ENCODE data around the gene NOL4L.

NOL4L gene

GRCh38 chr20:32446301-32447100, 138.6 kb downstream of the NOL4L start:
- peak overlapping the region; percentile 90 for H3K27ac Mint-ChIP-seq
- no peak overlapping the region for H3K4me3 Mint-ChIP-seq
- no peak for DNase-seq (ENCODE audit: low spot score in 2 of 2)
- ATAC-seq: no peak
- peaks cover 48% of the 10 kb centered on the region for H3K4me1 Mint-ChIP-seq
- no peaks in the 10 kb centered on the region for H3K9me3 Mint-ChIP-seq
- H3K36me3 Mint-ChIP-seq: peaks cover 86% of the 10 kb centered on the region

- peaks cover 92% of the 10 kb centered on the region for H3K36me3 Mint-ChIP-seq
- no peaks in the 10 kb centered on the region for H3K9me3 Mint-ChIP-seq
- peaks cover 51% of the 10 kb centered on the region for H3K4me1 Mint-ChIP-seq
- no peak for DNase-seq (ENCODE audit: low spot score in 2 of 2)
- peak overlapping the region; percentile 90 for H3K27ac Mint-ChIP-seq
- peak; percentile 74 for ATAC-seq
- no peak overlapping the region for H3K4me3 Mint-ChIP-seq
Measured at GRCh38 chr20:32445539-32446273, 139.4 kb downstream of the NOL4L start.

DNA sequence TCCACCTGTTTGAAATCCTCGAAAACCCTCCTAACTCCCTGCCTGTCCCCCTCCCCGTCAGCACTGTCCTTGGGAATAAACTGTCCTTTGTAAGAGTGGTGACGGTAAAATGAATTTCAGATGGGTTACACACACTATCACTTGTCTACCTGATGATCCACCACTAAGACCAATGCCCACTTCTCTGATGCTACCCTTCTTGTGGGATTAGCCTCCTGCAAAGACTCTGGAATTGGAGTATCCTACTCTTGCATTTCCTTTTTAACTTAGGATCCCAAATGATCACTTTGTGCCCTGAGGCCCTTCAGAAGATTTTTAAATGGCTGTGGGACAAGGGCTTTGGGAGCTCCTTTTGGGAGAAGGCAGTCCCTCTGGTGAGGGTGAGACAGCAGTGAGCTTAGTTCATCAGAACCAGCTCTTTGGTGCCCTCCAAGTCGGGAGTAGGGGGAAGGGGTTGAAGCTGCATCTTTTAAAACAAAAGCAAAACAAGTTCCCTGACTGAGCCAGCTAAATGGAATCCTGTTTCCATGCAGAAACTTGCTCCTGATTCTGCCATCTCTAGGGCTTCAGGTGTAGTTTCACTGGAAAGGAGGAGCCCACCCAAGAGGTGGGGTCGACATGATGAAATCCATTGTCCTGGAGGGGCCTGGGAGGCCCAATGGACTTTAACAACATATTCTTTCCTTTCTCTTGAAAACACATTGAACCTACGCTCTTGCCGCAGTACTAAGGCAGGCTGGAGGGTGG, 140.5 kb downstream of the NOL4L start:
- no peak for ATAC-seq
- Mint-ChIP-seq H3K36me3 (peaks cover 96% of the 10 kb centered on the region), H3K4me3 (no peak overlapping the region), H3K27ac (peak overlapping the region; percentile 90), H3K9me3 (no peaks in the 10 kb centered on the region), H3K4me1 (peaks cover 46% of the 10 kb centered on the region)
- no peak for DNase-seq (ENCODE audit: low spot score in 2 of 2)

DNA sequence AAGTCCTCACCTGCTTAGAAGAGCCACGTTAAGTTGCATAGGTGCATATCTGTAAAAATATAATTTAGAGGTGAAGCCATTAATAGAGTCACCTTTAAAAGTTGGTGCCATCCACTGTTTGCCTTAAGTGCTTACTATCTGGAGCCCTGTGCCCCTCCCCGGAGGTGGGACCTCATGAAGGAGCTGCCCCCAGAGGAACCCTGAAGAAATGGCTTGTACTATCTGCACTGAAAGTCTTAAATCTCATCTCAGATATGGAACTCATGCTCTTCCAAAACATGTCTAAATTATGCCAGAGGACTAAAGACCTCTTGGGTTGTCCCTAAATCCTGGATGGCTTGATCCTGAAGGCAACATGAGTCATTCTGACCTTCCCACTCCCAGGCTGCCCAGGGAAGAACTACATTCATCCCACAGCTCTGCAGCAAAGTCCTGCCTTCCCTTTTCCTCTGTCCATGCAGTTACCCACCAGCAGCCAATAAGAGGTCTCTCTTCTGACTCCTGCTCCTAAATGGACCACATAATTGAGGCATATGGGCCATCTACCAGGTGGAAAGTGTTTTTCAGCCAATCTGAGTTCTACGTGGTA, 141.7 kb downstream of the NOL4L start:
- ATAC-seq (no peak), DNase-seq (ENCODE audit: low spot score in 2 of 2) (no peak)
- peaks cover 50% of the 10 kb centered on the region for H3K4me1 Mint-ChIP-seq

GRCh38 chr20:32442630-32443373, 142.3 kb downstream of the NOL4L start:
- Mint-ChIP-seq H3K4me1 (peaks cover 49% of the 10 kb centered on the region), H3K9me3 (no peaks in the 10 kb centered on the region), H3K4me3 (no peak overlapping the region), H3K27ac (peak overlapping the region; percentile 65), H3K36me3 (peaks cover 99% of the 10 kb centered on the region)
- ATAC-seq (no peak), DNase-seq (ENCODE audit: low spot score in 2 of 2) (no peak)

More for the DNA sequence above, 141.7 kb downstream of the NOL4L start:
- Mint-ChIP-seq H3K4me3 (no peak overlapping the region), H3K27ac (peak overlapping the region; percentile 65), H3K36me3 (peaks cover 99% of the 10 kb centered on the region), H3K9me3 (no peaks in the 10 kb centered on the region)

DNA sequence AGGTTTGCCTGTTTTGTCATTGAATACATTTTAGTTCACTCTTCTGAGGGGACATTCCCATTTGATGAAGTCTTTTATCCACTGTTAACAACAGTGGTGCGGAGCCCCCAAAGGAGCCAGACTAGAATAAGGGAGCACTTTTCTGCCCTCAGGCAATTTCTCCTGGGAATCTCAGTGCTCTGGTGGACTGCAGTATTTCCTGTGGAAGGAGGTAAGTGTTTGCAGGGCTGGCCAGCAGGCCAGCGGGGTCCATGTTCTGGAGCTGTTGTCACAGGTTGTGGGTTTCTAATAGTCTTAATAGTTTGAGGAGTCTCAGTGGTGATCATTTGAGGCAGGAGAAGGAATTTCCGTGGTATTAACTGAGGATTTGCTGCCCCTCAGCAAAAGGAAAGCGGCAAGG, 143.5 kb downstream of the NOL4L start:
- peak overlapping the region; percentile 80 for H3K27ac Mint-ChIP-seq
- ATAC-seq (no peak), DNase-seq (ENCODE audit: low spot score in 2 of 2) (no peak)
- H3K36me3 Mint-ChIP-seq: peaks cover 99% of the 10 kb centered on the region
- no peak overlapping the region for H3K4me3 Mint-ChIP-seq
- H3K4me1 Mint-ChIP-seq: peaks cover 49% of the 10 kb centered on the region
- no peaks in the 10 kb centered on the region for H3K9me3 Mint-ChIP-seq

DNA sequence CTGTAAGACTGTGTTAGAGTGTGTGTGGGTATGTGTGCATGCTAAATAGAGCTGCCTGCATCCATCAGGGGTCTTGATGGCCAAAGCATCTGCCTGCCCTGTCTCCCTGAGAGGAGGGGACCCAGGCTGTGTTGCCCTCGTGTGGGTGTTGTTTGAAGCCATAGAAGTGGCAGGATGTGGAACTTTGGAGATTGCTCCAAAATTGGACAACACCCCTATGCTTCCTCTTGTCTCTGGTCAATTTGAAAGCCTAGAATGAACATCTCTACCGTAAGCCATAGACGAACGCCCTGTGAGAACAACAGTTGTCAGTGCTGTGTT, 144.4 kb downstream of the NOL4L start:
- DNase-seq (ENCODE audit: low spot score in 2 of 2) (no peak), ATAC-seq (no peak)
- Mint-ChIP-seq H3K27ac (peak overlapping the region; percentile 80), H3K9me3 (no peaks in the 10 kb centered on the region), H3K36me3 (peaks cover 99% of the 10 kb centered on the region), H3K4me1 (peaks cover 46% of the 10 kb centered on the region), H3K4me3 (no peak overlapping the region)

GRCh38 chr20:32440069-32440757, 144.9 kb downstream of the NOL4L start:
- Mint-ChIP-seq H3K36me3 (peaks cover 99% of the 10 kb centered on the region), H3K27ac (peak overlapping the region; percentile 80), H3K4me1 (peaks cover 41% of the 10 kb centered on the region), H3K9me3 (no peaks in the 10 kb centered on the region), H3K4me3 (no peak overlapping the region)
- no peak for ATAC-seq
- no peak for DNase-seq (ENCODE audit: low spot score in 2 of 2)

DNA sequence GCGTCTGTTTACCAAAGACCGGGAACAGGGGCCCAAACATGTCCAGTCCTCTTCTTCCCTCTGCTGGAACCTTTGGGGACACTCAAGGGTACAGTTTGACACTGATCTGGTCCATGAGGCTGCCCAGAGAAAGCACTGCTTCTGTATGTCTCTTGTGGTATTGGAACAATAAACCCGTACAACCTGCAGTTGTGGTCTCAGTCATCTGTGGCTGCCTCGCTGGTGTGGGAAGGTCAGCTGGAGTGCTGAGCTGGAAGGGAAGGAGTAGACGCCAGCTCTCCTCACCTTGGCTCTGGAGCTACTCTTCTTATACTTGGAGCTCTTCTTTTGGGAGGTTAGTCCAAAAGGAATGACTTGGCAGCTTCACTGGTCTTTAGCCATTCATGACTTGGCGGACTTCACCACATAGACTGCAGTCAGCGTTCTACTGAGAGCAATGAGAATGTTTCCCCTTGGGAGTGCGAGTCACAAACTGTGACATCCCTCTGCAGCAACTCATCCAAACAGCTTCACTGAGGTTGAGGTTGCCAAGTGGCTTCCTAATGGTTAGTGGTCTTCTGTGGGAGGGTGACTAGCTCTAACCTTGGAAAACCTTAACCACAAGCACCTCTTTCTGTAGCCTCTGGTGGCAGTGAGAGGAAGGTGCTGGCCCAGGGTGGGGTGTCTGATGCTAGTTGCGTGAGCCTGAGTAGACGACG, 145.9 kb downstream of the NOL4L start:
- DNase-seq (ENCODE audit: low spot score in 2 of 2) (no peak), ATAC-seq (peak; percentile 89)
- Mint-ChIP-seq H3K9me3 (no peaks in the 10 kb centered on the region), H3K4me3 (no peak overlapping the region), H3K27ac (peak overlapping the region; percentile 80), H3K4me1 (peaks cover 40% of the 10 kb centered on the region), H3K36me3 (peaks cover 99% of the 10 kb centered on the region)

DNA sequence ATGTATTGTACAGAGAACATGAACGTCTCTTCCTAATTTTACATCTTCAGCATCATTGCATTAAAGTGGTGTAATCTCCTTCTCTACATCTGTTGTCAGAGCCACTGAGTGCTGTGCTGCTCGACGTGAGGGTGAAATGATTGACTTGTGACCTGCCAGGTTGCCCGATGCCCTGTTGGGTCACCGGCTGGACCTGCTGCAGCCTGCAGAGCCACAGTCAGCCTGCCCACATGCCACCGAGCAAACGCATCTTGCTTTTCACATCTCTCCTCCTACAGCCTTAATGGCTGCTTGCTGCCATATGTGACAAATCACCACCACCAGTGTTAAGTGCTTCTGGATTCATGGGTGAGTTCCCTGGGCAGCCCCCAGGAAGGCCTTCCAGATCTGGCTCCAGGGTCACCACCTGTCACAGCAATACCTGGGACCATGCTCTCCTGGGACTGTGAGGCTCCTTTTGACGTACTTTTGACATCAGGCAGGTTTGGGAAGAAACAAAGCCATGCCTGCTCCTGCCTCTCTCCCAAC, 146.7 kb downstream of the NOL4L start:
- H3K4me1 Mint-ChIP-seq: peaks cover 35% of the 10 kb centered on the region
- no peak overlapping the region for H3K4me3 Mint-ChIP-seq
- no peaks in the 10 kb centered on the region for H3K9me3 Mint-ChIP-seq
- H3K36me3 Mint-ChIP-seq: peaks cover 99% of the 10 kb centered on the region
- peak overlapping the region; percentile 80 for H3K27ac Mint-ChIP-seq
- ATAC-seq: no peak
- DNase-seq (ENCODE audit: low spot score in 2 of 2): no peak

DNA sequence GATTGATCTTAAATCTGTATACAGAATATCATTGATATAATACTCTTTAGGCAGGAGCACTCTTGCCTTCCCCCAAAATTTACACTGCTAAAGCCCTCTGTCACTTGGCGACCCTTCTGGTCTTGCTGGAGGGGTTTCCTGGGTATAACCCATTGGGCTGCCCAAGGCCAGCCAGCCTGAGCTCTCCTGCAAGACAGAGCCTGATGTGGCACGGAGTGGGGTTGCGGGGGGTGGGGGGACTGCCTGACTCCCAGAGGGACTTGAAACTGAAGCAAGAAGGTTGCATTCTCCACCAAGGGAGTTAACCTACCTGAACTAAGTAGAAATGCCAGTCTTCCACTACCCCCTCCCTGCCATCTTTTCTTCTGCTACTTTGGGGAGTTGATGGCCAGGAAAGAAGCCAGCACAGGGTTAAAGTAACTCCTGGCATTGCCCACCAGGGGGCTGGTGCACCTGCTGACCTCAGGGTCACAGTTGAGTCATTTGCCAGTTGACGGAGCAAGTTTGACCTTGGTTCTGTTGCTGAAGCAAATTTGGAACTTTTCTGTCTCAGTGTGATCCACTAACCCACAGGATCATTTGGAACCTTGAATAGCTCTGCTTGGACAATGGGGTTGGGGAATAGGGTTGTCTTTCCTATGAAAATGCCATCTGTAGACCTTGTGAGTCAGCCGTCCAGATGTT, 147.6 kb downstream of the NOL4L start:
- no peak overlapping the region for H3K4me3 Mint-ChIP-seq
- no peak for ATAC-seq

GRCh38 chr20:32436968-32437367, 148.2 kb downstream of the NOL4L start:
- no peaks in the 10 kb centered on the region for H3K9me3 Mint-ChIP-seq
- ATAC-seq: no peak
- peaks cover 27% of the 10 kb centered on the region for H3K4me1 Mint-ChIP-seq
- DNase-seq (ENCODE audit: low spot score in 2 of 2): no peak
- H3K27ac Mint-ChIP-seq: peak overlapping the region; percentile 63
- H3K36me3 Mint-ChIP-seq: peaks cover 100% of the 10 kb centered on the region
- no peak overlapping the region for H3K4me3 Mint-ChIP-seq

More for the DNA sequence above, 147.6 kb downstream of the NOL4L start:
- Mint-ChIP-seq H3K9me3 (no peaks in the 10 kb centered on the region), H3K36me3 (peaks cover 99% of the 10 kb centered on the region), H3K4me1 (peaks cover 28% of the 10 kb centered on the region), H3K27ac (peak overlapping the region; percentile 63)
- DNase-seq (ENCODE audit: low spot score in 2 of 2): no peak
